Measurements from ENCODE around the gene MSX1.

MSX1 gene

GRCh38 chr4:4869731-4870571 lies 10.5 kb downstream of the MSX1 start:
- DNase-seq (ENCODE audit: low read depth), result no peak

GRCh38 chr4:4870576-4871241 lies 11.2 kb downstream of the MSX1 start:
- no peak for DNase-seq (ENCODE audit: low read depth)

GRCh38 chr4:4871242-4871572 lies 11.7 kb downstream of the MSX1 start:
- no peak for DNase-seq (ENCODE audit: low read depth)

DNA sequence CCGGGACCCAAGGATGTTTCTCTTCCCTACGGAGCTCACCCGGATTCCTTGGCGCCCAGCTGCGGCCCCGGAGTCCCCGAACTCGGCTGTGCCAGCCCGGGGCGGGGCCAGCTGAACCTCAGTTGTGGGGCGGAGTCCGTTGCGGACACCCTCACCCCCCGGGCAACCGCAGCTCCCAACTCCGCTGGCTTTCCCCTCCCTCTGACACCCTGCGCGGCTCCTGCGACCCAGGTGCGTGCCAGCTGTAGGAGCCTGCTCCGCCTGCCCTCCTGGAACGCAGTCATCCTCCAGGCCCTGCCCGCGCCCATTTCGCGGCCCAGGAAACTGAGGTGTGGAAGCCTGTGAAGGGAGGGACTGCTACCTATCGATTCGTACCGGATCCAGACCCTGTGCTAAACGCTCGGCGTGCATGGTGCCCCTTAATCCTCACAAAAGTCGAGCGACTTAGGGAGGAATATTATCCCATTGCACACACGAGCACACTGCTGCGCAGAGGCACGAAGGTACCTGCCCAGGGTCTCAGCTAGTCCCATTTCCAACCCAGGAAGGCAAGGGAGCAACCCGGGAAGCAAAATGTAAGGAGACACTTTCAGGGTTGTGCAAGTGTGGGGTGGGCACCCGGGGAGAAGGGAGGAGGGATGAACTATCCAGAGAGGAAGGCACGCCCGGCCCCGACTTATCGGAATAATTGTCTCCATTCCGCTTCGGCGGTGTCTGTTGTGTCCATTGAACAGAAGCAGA lies 12.3 kb downstream of the MSX1 start:
- no peak for DNase-seq (ENCODE audit: low read depth)

DNA sequence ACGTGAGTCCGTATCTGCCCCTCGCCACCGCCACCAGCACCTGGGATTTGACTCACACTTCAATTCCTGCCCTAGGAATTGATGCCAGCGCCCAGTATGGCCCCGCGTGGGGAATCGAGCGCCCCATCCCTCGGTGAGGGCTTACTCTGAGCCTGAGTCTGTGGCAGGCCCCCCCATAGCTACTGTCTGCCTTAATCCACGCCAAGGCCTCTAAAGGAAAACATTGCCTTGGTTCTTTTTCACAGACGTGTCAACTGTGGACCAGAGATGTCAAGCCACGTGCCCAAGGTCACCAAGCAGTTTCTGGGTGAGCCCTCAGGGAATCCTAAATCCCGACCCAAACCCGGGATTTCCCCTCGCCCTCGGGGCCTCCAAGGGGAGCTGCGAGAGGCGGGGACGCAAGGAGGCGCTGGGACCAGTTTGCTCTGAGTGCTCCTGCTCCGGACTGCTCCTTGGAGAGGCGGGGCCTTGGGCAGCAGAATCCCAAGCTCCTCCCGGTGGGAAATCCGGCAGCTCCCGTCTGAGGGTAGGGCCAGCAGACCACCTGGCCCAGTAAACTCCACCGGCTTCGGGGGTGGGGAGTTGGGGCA lies 12.9 kb downstream of the MSX1 start:
- DNase-seq (ENCODE audit: low read depth), result no peak

- no peak for DNase-seq (ENCODE audit: low read depth)
These were observed 13.7 kb downstream of the MSX1 start for GRCh38 chr4:4873203-4873602.

- no peak for DNase-seq (ENCODE audit: low read depth)
These were observed 14.8 kb downstream of the MSX1 start for GRCh38 chr4:4874254-4874653.

GRCh38 chr4:4875147-4875546 lies 15.7 kb downstream of the MSX1 start:
- DNase-seq (ENCODE audit: low read depth), result no peak

GRCh38 chr4:4875611-4876010 lies 16.1 kb downstream of the MSX1 start:
- DNase-seq (ENCODE audit: low read depth), result no peak

DNA sequence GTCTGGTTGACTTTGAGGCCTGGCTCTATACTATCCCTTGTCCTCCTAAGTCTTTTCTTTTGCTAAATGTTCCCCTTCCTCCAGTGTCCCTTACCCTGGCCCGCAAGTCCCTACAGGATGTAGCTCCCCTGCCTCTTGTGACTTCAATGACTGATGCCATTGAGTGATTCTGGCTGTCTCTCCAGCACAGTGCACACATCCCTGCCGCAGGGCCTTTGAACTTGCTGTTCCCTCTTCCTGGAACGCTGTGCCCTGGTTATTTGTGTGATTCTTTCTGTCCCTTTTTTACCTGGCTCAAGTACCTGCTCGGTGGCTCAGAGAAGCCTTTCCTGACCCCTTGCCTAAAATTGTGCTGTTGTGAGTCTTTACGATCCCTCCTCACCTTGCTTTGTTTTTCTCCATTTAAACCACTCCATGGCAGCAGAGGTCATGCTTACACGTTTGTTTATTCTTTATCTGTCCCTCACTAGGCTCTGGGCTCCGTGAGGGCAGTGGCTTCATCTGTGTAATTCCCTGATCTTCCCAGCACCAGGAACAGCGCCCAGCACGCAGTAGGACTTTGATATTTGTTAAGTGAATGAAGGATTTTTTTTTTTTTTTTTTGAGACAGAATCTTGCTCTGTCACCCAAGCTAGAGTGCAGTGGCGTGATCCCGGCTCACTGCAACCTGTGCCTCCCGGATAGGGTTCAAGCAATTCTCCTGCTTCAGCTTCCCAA lies 17.6 kb downstream of the MSX1 start:
- DNase-seq (ENCODE audit: low read depth), result no peak

DNA sequence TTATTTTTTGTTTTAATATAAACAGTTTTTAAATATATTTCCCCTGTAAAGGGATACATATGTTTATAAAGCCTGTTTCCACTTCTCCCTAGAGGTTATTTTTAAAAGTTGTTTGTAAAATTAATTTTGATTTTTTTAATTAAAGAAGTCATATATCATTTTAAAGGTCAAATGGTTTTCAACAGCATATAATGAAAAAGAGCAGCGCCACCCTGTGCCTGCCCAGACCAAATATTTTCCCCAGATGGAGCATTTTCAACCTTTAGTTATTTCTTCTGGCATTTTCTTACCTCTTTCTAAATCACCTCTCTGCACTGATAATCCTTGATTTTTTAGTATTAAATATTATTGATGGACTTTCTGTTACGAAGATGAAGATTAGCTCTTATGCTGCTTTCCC lies 21.0 kb downstream of the MSX1 start:
- no peak for DNase-seq (ENCODE audit: low read depth)

DNA sequence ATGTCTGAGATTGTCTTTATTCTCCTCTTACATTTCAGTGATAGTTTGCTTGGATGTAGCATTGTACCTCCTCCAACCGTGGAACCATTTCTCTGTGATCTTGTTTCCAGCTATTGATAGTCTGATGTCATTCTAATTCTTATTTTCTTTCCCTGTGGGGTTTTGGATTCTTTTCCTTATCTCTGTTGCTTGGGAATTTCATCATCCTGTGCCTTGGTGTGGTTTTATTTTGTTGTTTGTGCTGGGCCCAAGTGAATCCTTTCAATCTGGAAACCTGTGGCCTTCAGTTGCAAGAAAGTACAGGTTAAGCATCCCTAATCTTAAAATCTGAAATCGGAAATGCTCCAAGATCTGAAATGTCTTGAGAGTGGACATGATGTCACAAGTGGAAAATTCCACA lies 22.0 kb downstream of the MSX1 start:
- DNase-seq (ENCODE audit: low read depth), result no peak

GRCh38 chr4:4884611-4885010 lies 25.1 kb downstream of the MSX1 start:
- no peak for DNase-seq (ENCODE audit: low read depth)

DNA sequence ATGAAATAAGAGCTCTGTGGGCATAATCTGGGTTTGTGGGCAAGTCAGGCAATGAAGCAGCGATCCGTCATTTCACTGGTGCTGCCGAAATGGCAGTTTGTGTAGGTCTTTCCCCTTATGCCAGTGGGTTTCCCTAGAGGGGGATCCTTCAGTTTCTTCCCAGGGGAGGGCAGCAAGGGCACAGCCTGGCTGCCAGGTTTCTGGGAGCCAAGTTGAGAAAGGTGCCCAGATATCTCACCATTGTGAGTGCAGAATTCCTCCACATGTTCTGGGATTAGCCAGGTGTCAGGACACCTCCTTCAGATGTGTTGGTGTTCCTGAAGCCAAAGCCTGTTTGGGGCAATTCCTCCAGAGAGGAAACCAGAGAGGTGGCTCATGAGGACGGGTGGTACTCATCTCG lies 28.0 kb downstream of the MSX1 start:
- no peak for DNase-seq (ENCODE audit: low read depth)

DNA sequence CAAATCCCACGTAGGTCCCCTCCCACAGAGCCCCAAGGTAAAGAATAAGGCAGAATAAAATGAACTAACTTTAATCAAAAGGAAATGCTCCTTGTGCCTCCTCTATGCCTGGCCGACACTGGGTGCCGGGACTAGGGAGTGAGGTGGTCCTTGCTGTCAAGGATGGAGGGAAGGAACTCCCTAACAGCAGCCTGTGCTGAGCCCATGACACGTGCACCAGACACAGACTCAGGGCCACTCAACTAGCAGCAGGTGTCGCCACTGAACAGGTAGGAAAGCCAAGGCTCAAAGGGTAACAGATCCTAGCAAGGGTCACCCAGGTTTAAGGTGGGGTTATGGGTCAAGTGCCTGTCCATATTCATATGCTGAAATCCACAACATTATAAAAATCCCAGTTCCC lies 29.2 kb downstream of the MSX1 start:
- no peak for DNase-seq (ENCODE audit: low read depth)

DNA sequence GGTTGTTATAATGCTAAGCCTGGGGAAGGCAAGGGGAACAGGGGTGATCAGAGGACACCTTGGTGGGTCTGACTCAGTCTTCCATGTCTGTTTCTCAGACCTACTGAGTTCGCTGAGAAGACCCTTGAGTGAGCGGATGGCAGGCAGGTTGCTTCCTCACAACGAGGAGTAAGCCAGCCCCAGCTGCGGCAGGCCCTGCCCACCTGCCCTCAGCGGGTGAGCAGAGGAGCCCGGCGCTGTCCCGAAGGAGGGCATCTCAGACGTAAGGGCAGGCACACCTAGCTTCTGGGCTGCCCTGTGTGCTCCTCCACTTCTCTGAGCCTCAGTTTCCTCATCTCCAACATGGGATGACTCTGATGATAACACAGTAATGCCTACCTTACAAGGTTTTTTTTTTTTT lies 30.3 kb downstream of the MSX1 start:
- DNase-seq (ENCODE audit: low read depth), result no peak

DNA sequence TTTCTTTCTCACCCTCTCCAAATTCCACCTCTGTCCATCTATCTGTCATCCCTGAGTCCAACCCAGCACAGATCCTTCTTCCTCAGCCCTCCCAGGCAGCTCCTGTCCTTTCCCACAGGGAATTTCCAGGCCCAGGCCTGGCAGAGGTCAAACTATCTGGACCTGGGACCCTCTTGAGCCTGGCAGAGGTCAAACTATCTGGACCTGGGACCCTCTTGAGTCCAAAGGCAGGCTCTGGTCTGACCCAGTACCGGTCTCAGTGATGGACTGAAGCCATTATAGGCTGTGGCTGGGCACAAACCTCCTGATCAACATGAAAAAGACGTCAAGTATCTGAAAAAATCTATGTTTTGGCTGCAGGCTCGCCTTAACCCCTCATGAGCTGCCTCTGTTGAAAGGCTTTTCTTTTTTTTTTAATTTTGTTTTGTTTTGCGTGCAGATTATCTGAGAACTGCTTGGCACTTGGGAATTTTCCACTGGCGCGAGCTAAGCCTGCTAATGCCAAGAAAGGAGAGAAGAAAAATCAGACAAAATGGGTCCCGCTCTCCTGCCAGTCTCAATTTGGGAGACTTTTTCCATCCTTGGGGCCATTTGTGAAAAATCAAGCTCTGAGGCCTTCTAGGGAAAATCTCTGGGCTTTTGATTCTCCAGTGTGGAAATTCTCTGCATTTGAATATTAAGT lies 31.2 kb downstream of the MSX1 start:
- DNase-seq (ENCODE audit: low read depth), result no peak

DNA sequence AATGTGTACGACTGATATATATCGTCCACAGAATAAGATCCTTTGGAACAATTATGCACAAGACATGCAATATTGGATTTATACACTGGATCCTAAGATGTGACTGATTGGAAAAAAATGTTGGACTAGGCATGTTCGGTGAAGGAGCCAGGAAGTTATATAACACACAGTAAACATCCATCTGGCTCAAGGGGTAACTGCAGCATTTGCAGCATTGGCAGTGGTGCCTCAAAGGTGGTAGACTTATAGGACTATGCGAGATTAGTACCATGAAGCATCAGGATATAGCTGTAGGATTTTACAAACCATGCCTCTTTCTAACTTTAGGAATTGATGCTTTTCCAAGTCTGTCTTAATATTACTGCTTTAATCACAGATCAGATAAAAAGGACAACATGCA lies 34.3 kb downstream of the MSX1 start:
- DNase-seq (ENCODE audit: low read depth), result no peak

- DNase-seq (ENCODE audit: low read depth), result no peak
These were observed 39.9 kb downstream of the MSX1 start for GRCh38 chr4:4899202-4899925.

DNA sequence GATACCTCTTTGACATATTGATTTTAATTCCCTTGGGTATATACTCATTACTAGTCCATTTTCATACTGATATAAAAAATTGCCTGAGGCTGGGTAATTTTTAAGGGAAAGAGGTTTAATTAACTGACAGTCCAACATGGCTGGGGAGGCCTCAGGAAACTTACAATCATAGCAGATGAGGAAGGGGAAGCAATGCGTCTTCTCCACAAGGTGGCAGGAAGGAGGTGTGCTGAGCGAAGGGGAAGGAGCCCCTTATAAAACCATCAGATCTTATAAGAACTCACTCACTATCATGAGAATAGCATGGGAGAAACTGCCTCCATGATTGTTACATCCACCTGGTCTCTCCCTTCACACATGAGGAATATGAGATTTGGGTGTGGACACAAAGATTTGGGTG lies 42.4 kb downstream of the MSX1 start:
- DNase-seq (ENCODE audit: low read depth), result no peak

- no peak for DNase-seq (ENCODE audit: low read depth)
These were observed 52.7 kb downstream of the MSX1 start for GRCh38 chr4:4912155-4912554.

All from GM04503 (cell line).